Adrenal gland (tissue), 5 donors: ENCODE data around the gene ESRRB.

ENCODE experiments used
- POLR2A ChIP-seq, 2 donors: fragments of 450-650 bp; IDR thresholded peaks; one replicate each; pipeline ENCODE4 v1.6.1; 2017; ENCODE audit warnings: antibody characterized with exemption in 2 of 2, mild to moderate bottlenecking in 2 of 2, moderate library complexity in 1 of 2
- TF ChIP-seq, protein P1 (sequence below), 6 experiments: fragments of 450-650 bp in 4 of 6; fragments of 200-600 bp in 2 of 6; sonication (generic) in 1 of 6; IDR thresholded peaks; 1 replicate in 5 of 6; 2 replicates in 1 of 6; pipeline versions ENCODE4 v1.5.1 to v1.8.0; 2016 to 2021; ENCODE audit warnings: antibody characterized with exemption in 6 of 6, mild to moderate bottlenecking in 2 of 6, moderate library complexity in 1 of 6
- donor health status: DM: no; HTN: no; CAD: no.

DNA sequence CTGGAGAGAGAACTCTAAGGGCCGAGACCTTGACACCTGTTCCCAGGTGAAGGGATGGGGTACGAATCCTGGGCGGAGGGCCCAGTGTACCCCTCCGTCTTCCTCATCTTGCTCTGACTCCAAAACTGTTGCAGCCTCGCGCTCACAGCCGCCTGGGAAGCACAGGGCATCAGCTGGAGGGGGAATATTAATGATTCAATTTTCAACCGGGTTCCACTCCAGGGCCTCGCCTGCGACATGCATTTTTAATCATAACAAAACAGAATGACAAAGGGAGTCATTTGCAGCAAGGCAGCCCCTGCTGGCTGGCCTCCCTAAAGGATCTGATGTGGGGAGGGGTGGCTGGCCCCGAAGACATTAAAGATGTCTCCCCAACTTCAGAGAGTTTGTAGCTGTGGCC, 41.6 kb upstream of the ESRRB start:
- TF ChIP-seq, protein P1, sequence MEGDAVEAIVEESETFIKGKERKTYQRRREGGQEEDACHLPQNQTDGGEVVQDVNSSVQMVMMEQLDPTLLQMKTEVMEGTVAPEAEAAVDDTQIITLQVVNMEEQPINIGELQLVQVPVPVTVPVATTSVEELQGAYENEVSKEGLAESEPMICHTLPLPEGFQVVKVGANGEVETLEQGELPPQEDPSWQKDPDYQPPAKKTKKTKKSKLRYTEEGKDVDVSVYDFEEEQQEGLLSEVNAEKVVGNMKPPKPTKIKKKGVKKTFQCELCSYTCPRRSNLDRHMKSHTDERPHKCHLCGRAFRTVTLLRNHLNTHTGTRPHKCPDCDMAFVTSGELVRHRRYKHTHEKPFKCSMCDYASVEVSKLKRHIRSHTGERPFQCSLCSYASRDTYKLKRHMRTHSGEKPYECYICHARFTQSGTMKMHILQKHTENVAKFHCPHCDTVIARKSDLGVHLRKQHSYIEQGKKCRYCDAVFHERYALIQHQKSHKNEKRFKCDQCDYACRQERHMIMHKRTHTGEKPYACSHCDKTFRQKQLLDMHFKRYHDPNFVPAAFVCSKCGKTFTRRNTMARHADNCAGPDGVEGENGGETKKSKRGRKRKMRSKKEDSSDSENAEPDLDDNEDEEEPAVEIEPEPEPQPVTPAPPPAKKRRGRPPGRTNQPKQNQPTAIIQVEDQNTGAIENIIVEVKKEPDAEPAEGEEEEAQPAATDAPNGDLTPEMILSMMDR (IDR thresholded peaks at IDR 0.05): no peak
- no peak for TF ChIP-seq POLR2A (IDR thresholded peaks at IDR 0.05)
